HL-60 (cell line): ENCODE results near the gene IPCEF1.

Experiments used
- DNase-seq, 2 experiments: peaks; one replicate each; pipeline ENCODE4 v3.0.0-alpha.2; 2010 to 2020; ENCODE audit warnings: low read depth in 1 of 2, low spot score in 1 of 2
- H3K27ac ChIP-seq: fragments of 250-450 bp; sonication (Bioruptor Pico); replicated peaks from 2 replicates; pipeline ENCODE4 v1.5.1; 2020; ENCODE audit warnings: mild to moderate bottlenecking, moderate library complexity
- H3K27me3 ChIP-seq: fragments of 250-450 bp; sonication (Bioruptor Pico); 2 replicates; pipeline ENCODE4 v1.5.1; 2021; ENCODE audit warnings: mild to moderate bottlenecking, moderate library complexity; ENCODE audit not compliant: insufficient read depth, poor library complexity, severe bottlenecking
- H3K4me3 ChIP-seq: replicated peaks from 2 replicates; pipeline ENCODE4 v1.5.1; 2011; ENCODE audit warnings: mild to moderate bottlenecking, control low read depth, low read length; ENCODE audit not compliant: insufficient read depth
- CTCF ChIP-seq: IDR thresholded peaks from one replicate; pipeline ENCODE4 v1.5.1; 2011; ENCODE audit warnings: low read length, control low read depth, inconsistent platforms; ENCODE audit not compliant: insufficient read depth
- GABPA ChIP-seq: IDR thresholded peaks from 2 replicates; pipeline ENCODE4 v1.6.1; 2012; ENCODE audit warnings: low read depth
- POLR2AphosphoS5 ChIP-seq: IDR thresholded peaks from 2 replicates; pipeline ENCODE4 v1.6.1; 2012; ENCODE audit warnings: low read depth
- REST ChIP-seq: IDR thresholded peaks from 2 replicates; pipeline ENCODE4 v1.6.1; 2012; ENCODE audit warnings: low read depth; ENCODE audit not compliant: insufficient replicate concordance
- SPI1 ChIP-seq: IDR thresholded peaks from 2 replicates; pipeline ENCODE4 v1.6.1; 2012; ENCODE audit warnings: low read depth, mild to moderate bottlenecking, borderline replicate concordance

IPCEF1 gene

GRCh38 chr6:154380741-154381140, 24.1 kb upstream of the IPCEF1 start:
- no peaks in the 10 kb centered on the region for H3K27me3 ChIP-seq
- no peak overlapping the region for H3K27ac ChIP-seq
- no peak for TF ChIP-seq POLR2AphosphoS5
- TF ChIP-seq SPI1, result no peak
- TF ChIP-seq GABPA, result no peak
- TF ChIP-seq REST, result no peak
- TF ChIP-seq CTCF, result no peak
- H3K4me3 ChIP-seq, result no peak overlapping the region
- no peak for DNase-seq

GRCh38 chr6:154379585-154379984, 23.0 kb upstream of the IPCEF1 start:
- no peak for DNase-seq
- no peak for TF ChIP-seq REST
- no peak for TF ChIP-seq GABPA
- TF ChIP-seq CTCF, result no peak
- TF ChIP-seq SPI1, result no peak
- no peak for TF ChIP-seq POLR2AphosphoS5
- Histone ChIP-seq H3K4me3 (no peak overlapping the region), H3K27ac (no peak overlapping the region), H3K27me3 (no peaks in the 10 kb centered on the region)

- TF ChIP-seq POLR2AphosphoS5, result no peak
- TF ChIP-seq REST, result no peak
- no peak for DNase-seq
- Histone ChIP-seq H3K4me3 (no peak overlapping the region), H3K27ac (no peak overlapping the region), H3K27me3 (no peaks in the 10 kb centered on the region)
Measured at GRCh38 chr6:154378518-154378917, 21.9 kb upstream of the IPCEF1 start.

GRCh38 chr6:154377726-154378125, 21.1 kb upstream of the IPCEF1 start:
- Histone ChIP-seq H3K4me3 (no peak overlapping the region), H3K27ac (no peak overlapping the region), H3K27me3 (no peaks in the 10 kb centered on the region)
- no peak for DNase-seq
- TF ChIP-seq GABPA, result no peak
- no peak for TF ChIP-seq POLR2AphosphoS5
- no peak for TF ChIP-seq SPI1
- TF ChIP-seq REST, result no peak
- TF ChIP-seq CTCF, result no peak
